IPS DF 4.7 (cell line): Measurements from ENCODE around the gene RHOA.
"Not testable (repeated sequence)": the region's sequence is repeated elsewhere in the genome, so short reads cannot be mapped to it uniquely, and the experiment has no call there.

Experiments
- DNase-seq: peaks from one replicate; pipeline ENCODE4 v3.0.0-alpha.2; 2013; ENCODE audit warnings: low spot score; ENCODE audit errors: extremely low read depth

RHOA gene

GRCh38 chr3:49412632-49413337, 1.0 kb upstream of the RHOA start:
- no peak for DNase-seq

GRCh38 chr3:49411535-49411967, 225 bp downstream of the RHOA start:
- DNase-seq, result no peak

- no peak for DNase-seq
Observed at GRCh38 chr3:49410846-49411534, 786 bp downstream of the RHOA start.

GRCh38 chr3:49410066-49410845, 1.5 kb downstream of the RHOA start:
- no peak for DNase-seq

GRCh38 chr3:49406571-49407565, 4.9 kb downstream of the RHOA start:
- no peak for DNase-seq

GRCh38 chr3:49405570-49405969, 6.2 kb downstream of the RHOA start:
- not testable (repeated sequence) for DNase-seq

GRCh38 chr3:49403891-49404290, 7.9 kb downstream of the RHOA start:
- no peak for DNase-seq

- no peak for DNase-seq
Observed at GRCh38 chr3:49401766-49402165, 10.0 kb downstream of the RHOA start.

GRCh38 chr3:49399461-49399860, 12.3 kb downstream of the RHOA start:
- no peak for DNase-seq

GRCh38 chr3:49397470-49397869, 14.3 kb downstream of the RHOA start:
- no peak for DNase-seq

GRCh38 chr3:49391310-49391709, 20.5 kb downstream of the RHOA start:
- not testable (repeated sequence) for DNase-seq

- no peak for DNase-seq
Observed at GRCh38 chr3:49389297-49389696, 22.5 kb downstream of the RHOA start.

GRCh38 chr3:49388289-49388820, 23.4 kb downstream of the RHOA start:
- no peak for DNase-seq

GRCh38 chr3:49387721-49388120, 24.1 kb downstream of the RHOA start:
- no peak for DNase-seq

GRCh38 chr3:49386056-49386756, 25.6 kb downstream of the RHOA start:
- DNase-seq, result no peak

- no peak for DNase-seq
Observed at GRCh38 chr3:49385617-49386016, 26.2 kb downstream of the RHOA start.

- DNase-seq, result no peak
Observed at GRCh38 chr3:49383387-49383786, 28.4 kb downstream of the RHOA start.

GRCh38 chr3:49378249-49378895, 33.4 kb downstream of the RHOA start:
- DNase-seq, result no peak

- no peak for DNase-seq
Observed at GRCh38 chr3:49377483-49377882, 34.3 kb downstream of the RHOA start.

- no peak for DNase-seq
Observed at GRCh38 chr3:49371946-49372345, 39.8 kb downstream of the RHOA start.
